Neural cell (in vitro differentiated cells): ENCODE results near the gene ANKRD10. TPM values are rescaled to one million over a fixed set of nuclear protein-coding genes. Genes with fewer than 3 reads are reported as not detected.

Source experiments
- H2AFZ ChIP-seq: fragments of 200-600, 300-800 bp; sonication (generic), shearing (Covaris generic); 2 replicates; pipeline ENCODE4 v1.6.0; 2014; ENCODE audit warnings: low read depth, mild to moderate bottlenecking, antibody characterized with exemption, low read length, moderate library complexity
- H3F3A ChIP-seq: fragments of 200-600 bp; shearing (Covaris generic); 2 replicates; pipeline ENCODE4 v1.6.1; 2016; ENCODE audit warnings: mild to moderate bottlenecking, moderate library complexity, mixed read lengths, antibody characterized with exemption, low read length; ENCODE audit not compliant: insufficient read depth, poor library complexity, severe bottlenecking
- H3K27ac ChIP-seq: fragments of 200-600, 300-800 bp; sonication (generic), shearing (Covaris generic); 2 replicates; pipeline ENCODE4 v1.5.1; 2014; ENCODE audit warnings: mild to moderate bottlenecking, low read length, moderate library complexity
- H3K27me3 ChIP-seq: fragments of 300-800, 200-600 bp; sonication (generic), shearing (Covaris generic); 2 replicates; pipeline ENCODE4 v1.6.0; 2014; ENCODE audit warnings: mild to moderate bottlenecking, low read depth, low read length, moderate library complexity; ENCODE audit not compliant: insufficient read depth
- H3K36me3 ChIP-seq: fragments of 300-800, 200-600 bp; sonication (generic), shearing (Covaris generic); 2 replicates; pipeline ENCODE4 v1.5.1; 2014; ENCODE audit warnings: mild to moderate bottlenecking, antibody characterized with exemption, low read length, moderate library complexity; ENCODE audit not compliant: insufficient read depth
- H3K4me2 ChIP-seq: fragments of 300-800, 200-600 bp; sonication (generic), shearing (Covaris generic); 2 replicates; pipeline ENCODE4 v1.6.0; 2014; ENCODE audit warnings: mild to moderate bottlenecking, low read length
- H3K4me3 ChIP-seq: fragments of 300-800, 200-600 bp; sonication (generic), shearing (Covaris generic); 2 replicates; pipeline ENCODE4 v1.5.1; 2014; ENCODE audit warnings: mild to moderate bottlenecking, low read length, moderate library complexity
- H3K79me2 ChIP-seq: fragments of 200-600 bp; shearing (Covaris generic); replicated peaks from 2 replicates; pipeline ENCODE4 v1.6.0; 2014; ENCODE audit warnings: mild to moderate bottlenecking, low read length, moderate library complexity; ENCODE audit not compliant: insufficient read depth
- H3K9ac ChIP-seq: fragments of 300-800, 200-600 bp; sonication (generic), shearing (Covaris generic); 2 replicates; pipeline ENCODE4 v1.6.1; 2016; ENCODE audit warnings: mild to moderate bottlenecking, low read length, mixed read lengths
- H3K9me2 ChIP-seq: fragments of 200-600 bp; shearing (Covaris generic); 2 replicates; pipeline ENCODE4 v1.6.1; 2016; ENCODE audit warnings: mild to moderate bottlenecking, low read length, mixed read lengths; ENCODE audit not compliant: insufficient read depth
- H3K9me3 ChIP-seq: fragments of 200-600, 300-800 bp; sonication (generic), shearing (Covaris generic); 2 replicates; pipeline ENCODE4 v1.6.1; 2016; ENCODE audit warnings: mild to moderate bottlenecking, mixed run types, low read length, moderate library complexity, mixed read lengths
- H4K20me1 ChIP-seq: fragments of 200-600 bp; shearing (Covaris generic); 2 replicates; pipeline ENCODE4 v1.6.1; 2016; ENCODE audit warnings: mild to moderate bottlenecking, mixed run types; ENCODE audit not compliant: insufficient read depth
- EP300 ChIP-seq: fragments of 450-650 bp; conservative IDR thresholded peaks from 2 replicates; pipeline ENCODE4 v1.6.1; 2014; ENCODE audit warnings: antibody characterized with exemption, mild to moderate bottlenecking, moderate library complexity; ENCODE audit not compliant: poor library complexity, severe bottlenecking
- EZH2 ChIP-seq: fragments of 200-600, 300-800 bp; shearing (Covaris generic), sonication (generic); IDR thresholded peaks from 2 replicates; pipeline ENCODE4 v1.6.1; 2014; ENCODE audit warnings: antibody characterized with exemption, low read length, borderline replicate concordance, mild to moderate bottlenecking; ENCODE audit not compliant: insufficient read depth, poor library complexity, severe bottlenecking
- MXI1 ChIP-seq: fragments of 450-650 bp; conservative IDR thresholded peaks from 2 replicates; pipeline ENCODE4 v1.6.1; 2014; ENCODE audit warnings: antibody characterized with exemption, mild to moderate bottlenecking; ENCODE audit not compliant: poor library complexity, severe bottlenecking
- POLR2AphosphoS5 ChIP-seq: IDR thresholded peaks from 2 replicates; pipeline ENCODE4 v1.6.1; 2012
- RAD21 ChIP-seq: fragments of 450-650 bp; conservative IDR thresholded peaks from 2 replicates; pipeline ENCODE4 v1.6.1; 2014; ENCODE audit warnings: antibody characterized with exemption, mild to moderate bottlenecking, moderate library complexity
- REST ChIP-seq: IDR thresholded peaks from 2 replicates; pipeline ENCODE4 v1.6.1; 2012; ENCODE audit warnings: borderline replicate concordance
- SMC3 ChIP-seq: fragments of 450-650 bp; conservative IDR thresholded peaks from 2 replicates; pipeline ENCODE4 v1.6.1; 2014; ENCODE audit warnings: antibody characterized with exemption, mild to moderate bottlenecking, moderate library complexity; ENCODE audit not compliant: poor library complexity
- TAF1 ChIP-seq: IDR thresholded peaks from 2 replicates; pipeline ENCODE4 v1.6.1; 2012; ENCODE audit warnings: low read depth
- polyA plus RNA-seq: library from polyadenylated mRNA; depleted of rRNA; stranded (reverse); fragments of >200 nt; gene quantifications from 2 replicates; pipeline ENCODE4 v1.2.3, GENCODE V29; 2014
- TF ChIP-seq, protein P1 (sequence below): fragments of 450-650 bp; IDR thresholded peaks from 2 replicates; pipeline ENCODE4 v1.5.1; 2014; ENCODE audit warnings: antibody characterized with exemption, mild to moderate bottlenecking, moderate library complexity; ENCODE audit not compliant: poor library complexity, severe bottlenecking

Gene ANKRD10
- polyA plus RNA-seq, 1 donor from 2014 or later: 564 TPM

GRCh38 chr13:110882972-110883371 lies 31.9 kb downstream of the ANKRD10 start:
- no peak overlapping the region for H3K9ac ChIP-seq
- H3F3A ChIP-seq: no peaks in the 10 kb centered on the region

DNA sequence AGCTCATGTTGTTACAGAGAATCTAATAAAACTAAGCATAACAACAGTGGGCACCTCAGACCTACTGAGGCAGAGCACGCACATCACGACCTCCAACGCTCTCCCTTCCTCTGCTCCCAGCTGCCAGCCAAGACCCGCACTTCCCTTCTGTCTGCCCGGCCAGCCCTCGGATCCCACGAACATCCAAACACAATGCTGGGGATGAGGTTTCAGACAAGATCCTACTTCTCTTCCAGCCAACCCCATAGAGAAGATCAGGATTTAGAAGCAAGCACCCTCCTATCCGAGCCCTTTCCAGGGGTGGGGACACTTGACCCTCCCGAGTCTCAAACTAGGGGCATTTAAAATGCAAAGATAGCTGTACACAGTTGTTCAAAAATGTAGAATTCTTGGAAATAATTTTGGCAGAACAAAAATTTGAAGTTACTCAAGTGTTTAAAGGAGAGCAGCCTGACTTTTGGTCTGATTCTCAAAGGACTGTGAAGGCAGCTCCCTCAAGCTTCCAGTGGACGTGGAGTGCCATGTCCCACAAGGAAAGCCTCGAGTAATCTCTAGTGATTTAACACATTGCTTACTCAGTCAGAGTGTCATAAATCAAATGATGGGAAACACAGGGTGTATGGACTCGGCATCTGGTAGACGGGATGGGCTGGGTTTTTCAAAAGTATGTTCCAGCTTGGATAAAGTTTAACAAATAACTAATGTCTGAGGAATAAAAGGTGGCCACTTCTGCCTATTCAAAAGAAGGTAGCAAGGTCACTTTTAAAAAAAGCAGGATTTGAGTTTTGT lies 32.8 kb downstream of the ANKRD10 start:
- no peaks in the 10 kb centered on the region for H3K9me2 ChIP-seq
- no peak overlapping the region for H3K4me3 ChIP-seq
- no peak overlapping the region for H3K9ac ChIP-seq
- H3K36me3 ChIP-seq: no peaks in the 10 kb centered on the region
- H3K4me2 ChIP-seq: no peak overlapping the region
- H3K79me2 ChIP-seq: no peaks in the 10 kb centered on the region
- TF ChIP-seq POLR2AphosphoS5 (no peak), RAD21 (no peak), REST (no peak), TAF1 (no peak), MXI1 (no peak), SMC3 (no peak), EP300 (no peak), EZH2 (no peak)
- TF ChIP-seq, protein P1, sequence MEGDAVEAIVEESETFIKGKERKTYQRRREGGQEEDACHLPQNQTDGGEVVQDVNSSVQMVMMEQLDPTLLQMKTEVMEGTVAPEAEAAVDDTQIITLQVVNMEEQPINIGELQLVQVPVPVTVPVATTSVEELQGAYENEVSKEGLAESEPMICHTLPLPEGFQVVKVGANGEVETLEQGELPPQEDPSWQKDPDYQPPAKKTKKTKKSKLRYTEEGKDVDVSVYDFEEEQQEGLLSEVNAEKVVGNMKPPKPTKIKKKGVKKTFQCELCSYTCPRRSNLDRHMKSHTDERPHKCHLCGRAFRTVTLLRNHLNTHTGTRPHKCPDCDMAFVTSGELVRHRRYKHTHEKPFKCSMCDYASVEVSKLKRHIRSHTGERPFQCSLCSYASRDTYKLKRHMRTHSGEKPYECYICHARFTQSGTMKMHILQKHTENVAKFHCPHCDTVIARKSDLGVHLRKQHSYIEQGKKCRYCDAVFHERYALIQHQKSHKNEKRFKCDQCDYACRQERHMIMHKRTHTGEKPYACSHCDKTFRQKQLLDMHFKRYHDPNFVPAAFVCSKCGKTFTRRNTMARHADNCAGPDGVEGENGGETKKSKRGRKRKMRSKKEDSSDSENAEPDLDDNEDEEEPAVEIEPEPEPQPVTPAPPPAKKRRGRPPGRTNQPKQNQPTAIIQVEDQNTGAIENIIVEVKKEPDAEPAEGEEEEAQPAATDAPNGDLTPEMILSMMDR: no peak
- no peaks in the 10 kb centered on the region for H3K9me3 ChIP-seq
- H2AFZ ChIP-seq: no peak overlapping the region
- no peaks in the 10 kb centered on the region for H3F3A ChIP-seq
- no peaks in the 10 kb centered on the region for H3K27me3 ChIP-seq
- H3K27ac ChIP-seq: no peak overlapping the region
- H4K20me1 ChIP-seq: no peaks in the 10 kb centered on the region

More at GRCh38 chr13:110882972-110883371, 31.9 kb downstream of the ANKRD10 start:
- H3K36me3 ChIP-seq: no peaks in the 10 kb centered on the region
- H4K20me1 ChIP-seq: no peaks in the 10 kb centered on the region
- H3K27ac ChIP-seq: no peak overlapping the region
- TF ChIP-seq EP300 (no peak), MXI1 (no peak), POLR2AphosphoS5 (no peak), RAD21 (no peak), EZH2 (no peak), SMC3 (no peak), TAF1 (no peak)
- no peaks in the 10 kb centered on the region for H3K9me3 ChIP-seq
- H3K4me2 ChIP-seq: no peak overlapping the region
- no peak overlapping the region for H3K4me3 ChIP-seq
- H3K27me3 ChIP-seq: no peaks in the 10 kb centered on the region
- H3K9me2 ChIP-seq: no peaks in the 10 kb centered on the region
- no peaks in the 10 kb centered on the region for H3K79me2 ChIP-seq
- no peak overlapping the region for H2AFZ ChIP-seq
